GM21717 (cell line): ENCODE data around the gene CCSER2.
A peak's percentile ranks its signal among the peaks of the same experiment; 100 is the strongest.

Experiments used
- ATAC-seq: cut with Tn5 transposase; IDR thresholded peaks from one replicate; pipeline ENCODE4 v1.9.1; 2021; ENCODE audit warnings: mild to moderate bottlenecking, moderate library complexity; ENCODE audit not compliant: unreplicated experiment

The CCSER2 gene

DNA sequence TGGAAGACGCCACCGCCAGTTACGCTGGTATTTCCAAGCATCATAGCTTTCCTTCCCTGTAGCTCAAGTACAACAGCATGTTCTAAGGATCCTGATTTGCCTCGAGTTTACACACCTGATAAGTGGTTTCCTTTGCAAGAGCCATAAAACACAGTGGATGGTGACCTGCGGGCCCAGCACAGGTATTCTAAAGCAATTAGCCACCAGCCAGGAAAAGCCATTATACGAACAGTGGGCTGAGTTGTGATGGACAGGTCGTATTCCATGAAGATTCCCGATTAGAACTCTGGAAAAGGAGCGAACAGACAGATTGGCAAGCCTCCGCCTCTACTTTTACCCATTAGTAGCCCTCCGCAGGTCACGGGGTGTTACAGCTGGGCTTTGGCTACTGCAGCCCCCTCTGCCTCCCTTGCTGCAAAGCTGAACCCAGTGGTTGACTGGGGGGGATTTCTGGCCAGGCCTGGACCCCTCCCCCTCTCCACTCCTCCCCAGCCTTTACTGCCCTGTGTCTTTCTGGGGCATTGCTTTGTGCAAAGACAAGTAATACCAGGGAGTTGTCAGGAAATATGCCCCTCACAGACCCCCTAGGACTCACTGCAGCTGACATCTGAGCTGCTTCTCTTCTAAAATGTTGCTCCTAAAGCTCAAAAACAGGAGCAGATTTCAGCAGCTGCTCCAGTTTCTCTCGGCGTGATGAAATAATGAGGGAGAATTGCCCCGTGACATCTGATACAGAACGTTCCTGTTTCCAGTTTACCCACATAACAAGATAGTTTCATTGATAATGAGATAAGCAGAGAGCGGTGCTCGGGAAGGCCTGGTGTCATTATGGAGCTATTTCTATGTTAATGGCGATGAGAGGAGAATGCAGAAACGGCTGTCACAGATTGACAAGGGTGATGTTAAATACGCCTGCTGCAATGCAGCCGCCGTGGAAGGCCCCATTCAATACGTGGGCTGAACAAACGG, 214.4 kb downstream of the CCSER2 start:
- no peak for ATAC-seq

DNA sequence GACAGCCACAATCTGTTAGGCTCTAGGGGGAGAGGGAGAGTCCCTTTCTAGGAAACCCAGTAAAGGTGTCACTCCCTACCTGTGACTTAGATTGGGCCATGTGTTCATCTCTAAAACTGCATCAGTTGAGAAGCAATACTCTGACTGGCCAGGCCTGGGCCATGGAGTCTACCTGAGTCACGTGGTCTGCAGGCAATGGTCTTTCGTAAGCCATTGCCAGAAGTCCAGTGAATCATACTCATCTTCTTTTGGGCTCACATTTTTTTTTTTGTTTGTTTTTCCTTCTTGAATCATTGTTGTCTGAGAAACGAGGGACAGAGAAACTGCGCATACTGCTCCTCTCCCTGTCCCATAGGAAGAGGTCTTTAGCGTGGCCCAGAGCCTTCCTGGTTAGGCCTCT, 215.6 kb downstream of the CCSER2 start:
- ATAC-seq = no peak

DNA sequence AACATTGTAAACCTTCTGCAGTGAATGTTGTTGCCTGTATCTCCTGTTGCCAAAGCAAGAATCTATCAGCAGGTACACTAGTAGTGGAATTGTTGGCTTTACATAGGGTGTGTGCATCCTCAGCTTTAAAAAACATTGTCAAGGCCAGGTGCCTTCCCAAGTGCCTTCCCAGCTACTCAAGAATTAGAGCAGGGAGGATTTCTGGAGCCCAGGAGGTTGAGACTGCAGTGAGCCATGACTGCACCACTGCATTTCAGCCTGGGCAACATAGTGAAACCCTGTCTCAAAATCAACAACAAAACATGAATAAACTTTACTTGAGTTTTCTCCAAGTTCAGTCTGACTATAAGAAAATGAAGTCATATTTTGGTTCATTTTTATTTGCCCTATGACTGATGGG, 217.3 kb downstream of the CCSER2 start:
- ATAC-seq = no peak

DNA sequence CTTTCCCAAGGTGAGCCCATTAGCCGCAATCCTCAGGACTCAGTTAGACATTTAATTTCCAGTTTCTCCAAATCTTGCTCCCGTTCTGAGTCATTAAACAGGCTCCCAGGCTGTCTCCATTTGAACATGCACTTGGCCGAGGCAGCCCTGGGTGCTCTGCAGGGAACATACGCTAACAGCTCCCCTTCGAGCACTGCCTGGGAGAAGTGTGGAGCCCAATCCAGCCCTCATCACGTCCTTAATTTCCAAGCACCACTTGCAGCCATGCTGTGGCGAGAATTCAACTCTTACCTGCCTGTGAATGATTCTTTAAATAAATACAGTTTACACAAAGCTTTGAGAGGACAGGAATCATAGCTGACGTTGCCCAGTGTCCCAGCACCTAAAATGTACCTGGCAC, 218.2 kb downstream of the CCSER2 start:
- ATAC-seq = no peak

DNA sequence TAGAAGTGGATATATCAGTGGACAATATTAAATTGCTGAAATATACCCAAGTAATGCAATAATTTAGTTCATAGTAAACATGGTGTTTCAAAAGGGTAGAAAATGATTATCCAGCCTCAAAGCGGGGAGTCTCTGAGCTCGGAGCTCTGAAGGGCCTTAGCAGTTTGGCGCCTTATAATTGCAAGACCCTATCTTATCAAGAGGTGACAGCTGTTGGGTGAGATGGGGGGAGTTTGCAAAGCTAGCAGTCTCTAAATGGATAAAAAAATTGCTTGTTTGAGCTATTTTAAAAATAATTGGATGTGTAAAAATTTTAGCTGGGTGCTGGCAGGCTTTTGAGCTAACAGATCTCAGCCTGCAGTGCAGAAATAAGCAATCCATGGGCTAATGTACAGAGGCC, 219.2 kb downstream of the CCSER2 start:
- no peak for ATAC-seq

DNA sequence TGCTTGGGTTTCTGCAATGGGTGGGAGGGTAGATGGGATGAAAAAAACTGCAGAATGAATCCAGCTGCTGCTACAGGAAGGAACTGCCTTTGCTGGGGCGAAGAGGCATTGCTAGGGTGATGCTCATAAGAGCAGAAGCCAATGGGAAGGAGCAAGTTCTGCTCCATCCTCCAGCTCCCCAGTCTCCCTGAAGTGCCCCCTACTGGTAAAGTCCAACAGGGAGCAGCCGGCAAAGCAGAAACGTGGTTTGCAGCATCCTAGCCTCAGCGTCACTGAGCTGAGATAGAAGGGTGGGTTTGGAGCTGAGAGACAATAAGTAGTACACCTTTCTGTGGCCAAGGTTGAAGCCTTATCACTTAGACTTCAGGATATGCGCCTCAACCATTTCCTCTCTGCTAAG, 220.5 kb downstream of the CCSER2 start:
- ATAC-seq = no peak

DNA sequence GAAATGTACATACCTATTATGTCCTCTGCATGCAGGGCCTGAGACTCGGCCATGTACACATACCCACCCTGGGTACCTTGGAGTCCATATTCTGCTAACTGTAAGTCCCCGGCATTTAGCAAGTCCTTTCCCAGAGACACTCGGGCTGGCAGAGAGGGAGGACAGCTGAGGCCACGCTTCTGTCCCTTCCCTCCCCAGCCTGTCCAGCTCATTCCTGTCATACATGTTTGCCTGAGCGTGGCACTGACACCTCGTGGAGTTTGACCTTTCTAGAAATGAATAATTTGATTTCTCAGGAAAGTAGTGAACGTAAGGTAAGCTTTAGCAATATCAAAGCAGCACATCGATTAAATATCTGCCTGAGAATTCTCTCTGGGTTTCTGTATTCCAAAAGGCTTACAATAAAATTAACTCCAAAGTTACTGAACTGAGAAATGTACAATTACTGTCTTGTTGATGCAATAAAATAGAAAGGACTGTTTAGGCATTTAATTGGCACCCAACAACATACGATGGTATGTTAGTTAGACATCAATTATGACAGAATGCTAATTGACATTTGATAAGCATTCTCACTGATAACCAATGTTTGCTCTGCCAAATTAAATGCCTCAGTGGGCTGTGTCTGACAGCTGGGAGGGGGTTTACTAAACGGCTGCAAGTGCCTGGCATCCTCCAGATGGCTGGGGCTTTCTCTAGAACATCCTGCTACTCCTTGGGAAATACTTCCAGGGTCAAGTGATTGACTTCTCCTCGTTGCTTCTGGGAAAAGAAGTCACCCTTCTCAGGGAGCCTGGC, 221.2 kb downstream of the CCSER2 start:
- no peak for ATAC-seq

DNA sequence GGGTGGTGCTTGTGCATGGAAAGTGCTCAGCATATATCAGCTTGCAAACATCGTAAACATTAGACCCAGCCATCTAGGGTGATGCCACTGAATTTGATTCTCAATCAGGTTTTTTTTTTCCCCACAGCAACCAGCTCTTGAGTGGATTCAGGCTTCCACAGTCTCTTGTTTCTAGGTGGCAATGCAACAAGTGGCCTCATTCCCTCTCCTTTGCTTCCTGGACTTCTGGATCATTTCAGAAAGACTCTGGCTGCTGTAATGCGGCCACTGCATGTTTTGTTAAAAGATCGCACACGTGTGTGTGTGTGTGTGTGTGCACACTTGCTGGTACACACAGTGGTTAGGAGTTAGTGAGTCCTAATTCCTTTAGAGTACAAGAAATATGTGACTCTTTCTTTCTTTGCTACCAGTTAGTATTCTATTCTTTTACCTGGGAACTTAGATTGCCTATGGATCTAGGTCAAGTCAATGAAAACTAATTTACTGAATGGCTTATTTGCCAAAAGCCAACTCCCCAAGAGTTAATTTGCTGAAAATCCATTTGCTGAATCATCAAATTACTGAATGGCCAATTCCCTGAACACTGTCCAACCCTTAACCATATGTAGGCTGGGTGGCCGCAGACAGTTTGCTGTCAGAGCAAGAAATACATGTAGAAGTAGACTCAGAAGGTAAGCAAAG, 222.5 kb downstream of the CCSER2 start:
- ATAC-seq = no peak

DNA sequence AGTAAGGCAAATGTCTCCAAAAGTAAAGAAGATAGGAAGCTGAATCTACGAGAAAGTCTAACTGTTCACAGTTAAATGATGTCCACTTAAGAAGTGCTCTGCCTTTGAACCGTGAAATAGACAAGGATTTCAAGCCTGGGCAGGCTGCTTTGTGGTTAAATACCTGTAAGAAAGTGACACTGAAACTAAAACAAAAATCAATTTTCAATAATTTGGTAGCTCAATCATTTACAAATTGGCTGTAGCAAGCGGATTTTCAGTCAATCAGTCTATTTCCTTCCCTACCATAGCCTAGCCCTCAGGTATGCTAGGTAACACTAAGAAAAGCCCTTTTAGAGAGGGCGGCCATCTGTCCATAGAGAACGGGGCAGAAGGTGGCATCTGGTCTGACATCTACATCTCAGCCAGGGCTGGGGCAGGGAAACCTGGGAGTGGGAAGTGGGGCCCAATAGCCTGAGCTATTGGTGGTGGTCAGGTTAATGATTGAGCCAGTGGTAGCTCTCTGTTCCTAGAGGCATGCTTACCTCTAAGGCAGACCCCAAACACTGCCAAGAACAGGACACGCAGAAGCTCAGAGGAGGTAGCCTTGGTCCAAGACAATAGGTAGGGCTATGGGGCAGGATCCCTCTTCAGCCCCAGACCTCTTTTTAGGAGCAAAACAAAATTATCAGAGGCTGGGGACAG, 223.2 kb downstream of the CCSER2 start:
- no peak for ATAC-seq

DNA sequence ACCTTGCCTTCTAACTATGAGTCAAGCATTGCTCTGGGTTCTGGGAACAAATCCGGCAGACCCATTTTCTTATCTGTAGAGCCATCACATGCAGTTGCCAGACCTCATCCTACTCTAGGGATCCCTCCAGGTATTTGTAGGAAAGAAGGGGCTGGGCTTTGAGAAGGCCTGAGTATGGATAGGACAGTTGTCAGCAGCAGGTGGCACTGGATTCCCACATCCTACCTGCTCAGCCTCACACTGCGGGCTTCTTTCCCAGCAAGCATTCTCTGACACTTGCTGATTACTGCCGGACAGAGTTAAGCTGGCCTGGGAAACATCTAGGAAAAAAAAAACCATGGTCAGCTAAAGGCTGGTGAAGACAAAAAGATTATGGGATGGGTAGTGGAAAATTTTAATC, 224.1 kb downstream of the CCSER2 start:
- no peak for ATAC-seq

DNA sequence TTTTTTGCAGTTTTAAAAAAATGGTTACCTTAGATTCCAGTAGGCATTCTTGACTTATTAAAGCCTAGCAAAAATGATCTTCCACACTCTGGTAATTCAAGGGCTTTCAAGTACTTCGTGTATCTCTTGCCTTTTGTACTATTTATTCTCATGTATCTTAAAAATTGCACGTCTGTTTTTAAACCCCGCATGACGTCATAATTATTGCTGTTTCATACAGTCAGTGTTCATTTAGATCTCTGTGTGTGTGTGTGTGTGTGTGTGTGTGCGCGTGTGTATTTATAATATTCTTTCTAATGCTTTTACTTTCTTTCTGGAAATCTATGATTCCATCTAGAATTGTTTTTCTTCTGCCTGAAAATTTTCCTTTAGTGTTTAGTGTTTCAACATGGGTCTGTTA, 234.2 kb downstream of the CCSER2 start:
- ATAC-seq = no peak

DNA sequence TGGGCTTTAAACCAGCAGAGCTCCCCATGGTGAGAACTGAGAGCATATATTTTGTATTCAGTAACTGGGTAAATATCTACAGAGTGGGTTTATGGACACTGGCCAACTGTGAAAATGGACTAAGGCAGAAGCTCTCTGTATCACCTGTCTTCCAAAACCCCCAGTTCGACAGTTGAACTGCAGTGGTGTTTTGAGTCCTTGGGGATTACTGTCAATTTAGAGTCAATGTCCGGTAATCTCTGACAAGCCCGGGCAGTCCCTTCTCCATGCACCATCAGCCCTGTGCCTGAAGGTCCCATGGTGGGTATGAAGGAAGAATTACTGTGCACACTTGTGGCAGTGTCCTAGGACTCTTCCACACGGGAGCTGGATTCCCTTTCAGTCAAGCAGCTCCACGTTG, 235.0 kb downstream of the CCSER2 start:
- peak; percentile 78 for ATAC-seq

DNA sequence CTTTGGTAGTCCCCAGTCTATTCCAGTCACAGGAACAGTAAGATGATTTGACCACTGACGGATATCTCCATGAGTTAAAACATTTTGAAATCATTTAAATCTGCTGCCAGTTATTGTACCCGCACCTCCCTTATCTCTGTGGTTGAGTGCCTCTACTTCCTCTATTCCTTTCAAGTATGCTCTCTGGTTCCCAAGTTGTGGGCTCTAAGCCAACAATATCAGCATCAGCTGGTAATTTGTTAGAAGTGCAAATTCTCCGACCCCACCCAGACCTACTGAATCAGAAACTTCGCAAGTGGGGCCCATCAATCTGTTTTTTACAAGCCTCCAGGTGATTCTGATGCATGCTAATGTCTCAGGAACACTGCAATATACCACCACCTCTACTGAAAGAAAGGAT, 235.5 kb downstream of the CCSER2 start:
- peak; percentile 66 for ATAC-seq

DNA sequence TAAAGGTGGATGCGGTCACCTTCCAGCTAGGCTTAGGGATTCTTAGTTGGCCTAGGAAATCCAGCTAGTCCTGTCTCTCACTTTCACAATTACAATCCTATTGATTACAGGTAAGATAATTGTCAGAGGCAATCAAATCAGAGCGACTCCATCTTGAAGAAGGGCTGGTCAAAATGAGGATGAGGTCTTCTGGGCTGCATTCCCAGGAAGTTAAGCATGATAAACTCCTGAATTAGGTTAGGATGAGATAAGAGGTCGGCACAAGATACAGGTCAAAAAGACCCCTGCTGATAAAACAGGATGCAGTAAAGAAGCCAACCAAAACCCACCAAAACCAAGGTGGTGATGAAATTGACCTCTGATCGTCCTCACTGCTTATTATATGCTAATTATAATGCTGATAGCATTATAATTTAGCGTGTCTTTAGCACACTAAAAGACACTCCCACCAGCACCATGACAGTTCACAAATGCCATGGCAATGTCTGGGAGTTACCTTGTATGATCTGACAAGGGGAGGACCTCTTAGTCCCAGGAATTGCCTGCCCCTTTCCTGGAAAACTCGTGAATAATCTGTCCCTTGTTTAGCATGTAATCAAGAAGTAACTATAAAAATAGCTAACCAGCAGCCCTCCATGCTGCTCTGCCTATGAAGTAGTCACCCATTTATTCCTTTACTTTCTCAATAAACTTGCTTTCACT, 237.6 kb downstream of the CCSER2 start:
- no peak for ATAC-seq

DNA sequence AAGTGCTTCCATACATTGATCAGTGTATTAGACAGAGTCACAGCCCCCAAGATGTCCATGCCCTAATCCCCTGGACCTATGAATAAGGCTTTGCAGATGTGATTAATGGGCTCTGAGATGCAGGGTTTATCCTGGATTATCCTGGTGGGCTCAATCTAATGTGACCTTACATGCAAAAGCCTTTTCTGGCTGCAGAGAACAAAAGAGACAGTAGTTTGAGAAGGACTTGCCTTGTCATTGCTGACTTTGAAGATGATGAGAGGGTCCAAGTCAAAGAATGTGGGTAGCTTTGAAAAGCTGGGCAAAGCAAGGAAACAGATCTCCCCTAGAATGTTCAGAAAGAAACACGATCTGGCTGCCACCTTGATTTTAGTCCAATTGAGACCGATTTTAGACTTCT, 238.7 kb downstream of the CCSER2 start:
- ATAC-seq = no peak
